GM12891 (cell line): ENCODE data around the gene TFG.

ENCODE experiments used
- PAX5 ChIP-seq: IDR thresholded peaks from 2 replicates; pipeline ENCODE4 v1.6.1; 2011; ENCODE audit warnings: low read length, moderate library complexity, mild to moderate bottlenecking; ENCODE audit not compliant: insufficient read depth, severe bottlenecking
- POLR2A ChIP-seq: IDR thresholded peaks from 2 replicates; pipeline ENCODE4 v1.6.1; 2011; ENCODE audit warnings: low read depth, low read length, control low read depth
- POLR2AphosphoS5 ChIP-seq: IDR thresholded peaks from 2 replicates; pipeline ENCODE4 v1.6.1; 2011; ENCODE audit warnings: low read depth, low read length, control low read depth
- POU2F2 ChIP-seq: IDR thresholded peaks from 2 replicates; pipeline ENCODE4 v1.6.1; 2011; ENCODE audit warnings: low read depth, mild to moderate bottlenecking, control low read depth, low read length, moderate library complexity
- SPI1 ChIP-seq: IDR thresholded peaks from 2 replicates; pipeline ENCODE4 v1.6.1; 2011; ENCODE audit warnings: low read depth, low read length, control low read depth
- TAF1 ChIP-seq: IDR thresholded peaks from 2 replicates; pipeline ENCODE4 v1.6.1; 2011; ENCODE audit warnings: low read depth, low read length, control low read depth

DNA sequence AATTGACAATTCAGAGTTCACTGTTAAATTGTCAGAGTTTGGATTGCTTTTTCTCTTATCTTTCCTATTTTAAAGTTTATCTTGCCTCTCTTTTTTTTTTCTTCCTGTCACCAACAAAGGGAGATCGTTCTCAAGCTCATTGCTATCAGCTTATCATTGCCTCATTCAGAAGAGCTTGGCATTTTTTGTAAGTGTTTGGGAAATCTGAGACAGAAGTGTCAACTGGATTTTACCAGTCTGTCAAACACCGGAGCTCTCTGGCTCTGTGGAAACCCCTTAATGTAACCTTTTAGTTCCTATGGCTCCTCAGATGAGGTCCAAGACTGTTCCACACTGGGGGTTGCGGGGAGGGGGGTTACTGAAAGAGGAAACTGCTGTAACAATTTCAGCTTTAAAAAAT is 10.6 kb upstream of the TFG start:
- TF ChIP-seq POLR2A (no peak), POLR2AphosphoS5 (no peak), TAF1 (no peak), SPI1 (no peak), PAX5 (no peak), POU2F2 (no peak)
